Adrenal gland (tissue), 12 donors: ENCODE data around the gene ORMDL3. TPM values are rescaled to one million over a fixed set of nuclear protein-coding genes. Genes with fewer than 3 reads are reported as not detected.

Source experiments
- DNase-seq, 7 donors: peaks; one replicate each; pipeline ENCODE4 v3.0.0-alpha.2; 2019 to 2020
- H3K27ac ChIP-seq, 5 donors: fragments of 200-600 bp; sonication (generic) in 4 of 5; 1 replicate in 3 of 5; 2 replicates in 2 of 5; pipeline versions ENCODE4 v1.5.1 to v1.8.0; 2016 to 2020; ENCODE audit warnings: mild to moderate bottlenecking in 1 of 5
- H3K27me3 ChIP-seq: fragments of 200-600 bp; 2 replicates; pipeline ENCODE4 v1.8.0; 2021
- H3K36me3 ChIP-seq, 2 donors: fragments of 200-600 bp; replicated peaks in 1 of 2; 1 replicate in 1 of 2; 2 replicates in 1 of 2; pipeline versions ENCODE4 v1.5.1 to v1.8.0; 2018 to 2022
- H3K4me1 ChIP-seq, 2 donors: fragments of 200-600 bp; replicated peaks in 1 of 2; 1 replicate in 1 of 2; 2 replicates in 1 of 2; pipeline versions ENCODE4 v1.5.1 to v1.8.0; 2018 to 2021
- H3K4me3 ChIP-seq, 4 donors: fragments of 200-600 bp; sonication (generic) in 3 of 4; one replicate each; pipeline ENCODE4 v1.5.1; 2016 to 2018
- H3K9me3 ChIP-seq, 3 donors: fragments of 200-600 bp; sonication (generic) in 1 of 3; replicated peaks in 1 of 3; 1 replicate in 2 of 3; 2 replicates in 1 of 3; pipeline versions ENCODE4 v1.5.1 to v1.8.0; 2016 to 2021
- POLR2A ChIP-seq, 2 donors: fragments of 450-650 bp; IDR thresholded peaks; one replicate each; pipeline ENCODE4 v1.6.1; 2017; ENCODE audit warnings: antibody characterized with exemption in 2 of 2, mild to moderate bottlenecking in 2 of 2, moderate library complexity in 1 of 2
- WGBS, 4 donors: extraction: QIAGEN DNeasy Blood & Tissue Kit in 2 of 4; methylation state at CpG; one replicate each; pipeline versions ENCODE4 v1.1.5 to v1.1.7; 2013 to 2017; 5-methylcytosine and 5-hydroxymethylcytosine counted together
- intact Hi-C, 2 donors: fragments of 100-400 bp; cut with DNase I; formaldehyde crosslinking; loops; one replicate each; pipeline versions ENCODE4 v1.14.1 to v1.15.0; 2022 to 2023
- polyA plus RNA-seq, 3 donors: library from polyadenylated mRNA; stranded (reverse); fragments of 200-250 nt in 2 of 3; fragments of 350-450 nt in 1 of 3; fragmentation: Illumina TruSeq in 1 of 3; extraction: RNeasy Lipid Tissue Mini Kit (QIAGEN cat#74804) in 1 of 3; gene quantifications; one replicate each; pipeline ENCODE4 v1.2.3, GENCODE V29; 2013 to 2014
- total RNA-seq, 9 donors: library from RNA; depleted of rRNA in 4 of 9; stranded (reverse); fragments of >200 nt in 4 of 9; fragments of 120-200 nt in 1 of 9; fragmentation: NEBNext Ultra II Directional in 1 of 9; extraction: Animal tissue kit (Norgen Biotek cat#: 25700) in 1 of 9; gene quantifications; one replicate each; pipeline versions ENCODE4 v1.1.0 to v1.2.4, GENCODE V29; 2013 to 2023
- TF ChIP-seq, protein P1 (sequence below), 6 experiments: fragments of 450-650 bp in 4 of 6; fragments of 200-600 bp in 2 of 6; sonication (generic) in 1 of 6; IDR thresholded peaks; 1 replicate in 5 of 6; 2 replicates in 1 of 6; pipeline versions ENCODE4 v1.5.1 to v1.8.0; 2016 to 2021; ENCODE audit warnings: antibody characterized with exemption in 6 of 6, mild to moderate bottlenecking in 2 of 6, moderate library complexity in 1 of 6
- donor health status: healthy with polysubstance abuse.
- donor health status: Bipolar disorder and iron deficiency.
- donor health status: DM: yes; HTN: yes; CAD: no.
- donor health status: DM: no; HTN: no; CAD: no.
- donor health status: DM: no; HTN: no; CAD: no.
- donor health status: DM: yes; HTN: yes; CAD: no.

The ORMDL3 gene
- total and polyA plus RNA-seq, 12 donors, result 29.1 to 102 (median 51.9) TPM

DNA sequence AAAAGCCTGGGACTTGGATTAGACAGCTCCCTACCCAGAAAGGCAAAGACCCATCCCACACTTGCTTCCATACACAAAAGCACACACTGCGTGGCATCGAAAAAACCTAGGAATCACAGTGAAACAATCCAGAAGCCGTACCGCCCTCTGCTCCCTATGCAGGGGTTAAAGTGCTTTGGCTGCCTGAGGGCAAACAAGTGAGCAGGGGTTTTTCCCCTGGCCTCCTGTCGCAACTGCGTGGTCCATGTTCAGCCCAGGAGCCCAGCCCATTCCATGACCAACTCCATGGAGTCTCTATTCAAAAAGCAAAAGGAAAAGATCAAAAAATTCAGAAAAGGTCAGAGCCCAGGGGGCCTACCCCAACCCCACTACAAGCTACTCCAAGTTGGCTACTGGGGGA, 5.4 kb downstream of the ORMDL3 start:
- no peaks in the 10 kb centered on the region for H3K9me3 ChIP-seq
- H3K36me3 ChIP-seq, result peaks cover 0 to 29% of the 10 kb centered on the region in 2 donors
- TF ChIP-seq, protein P1, sequence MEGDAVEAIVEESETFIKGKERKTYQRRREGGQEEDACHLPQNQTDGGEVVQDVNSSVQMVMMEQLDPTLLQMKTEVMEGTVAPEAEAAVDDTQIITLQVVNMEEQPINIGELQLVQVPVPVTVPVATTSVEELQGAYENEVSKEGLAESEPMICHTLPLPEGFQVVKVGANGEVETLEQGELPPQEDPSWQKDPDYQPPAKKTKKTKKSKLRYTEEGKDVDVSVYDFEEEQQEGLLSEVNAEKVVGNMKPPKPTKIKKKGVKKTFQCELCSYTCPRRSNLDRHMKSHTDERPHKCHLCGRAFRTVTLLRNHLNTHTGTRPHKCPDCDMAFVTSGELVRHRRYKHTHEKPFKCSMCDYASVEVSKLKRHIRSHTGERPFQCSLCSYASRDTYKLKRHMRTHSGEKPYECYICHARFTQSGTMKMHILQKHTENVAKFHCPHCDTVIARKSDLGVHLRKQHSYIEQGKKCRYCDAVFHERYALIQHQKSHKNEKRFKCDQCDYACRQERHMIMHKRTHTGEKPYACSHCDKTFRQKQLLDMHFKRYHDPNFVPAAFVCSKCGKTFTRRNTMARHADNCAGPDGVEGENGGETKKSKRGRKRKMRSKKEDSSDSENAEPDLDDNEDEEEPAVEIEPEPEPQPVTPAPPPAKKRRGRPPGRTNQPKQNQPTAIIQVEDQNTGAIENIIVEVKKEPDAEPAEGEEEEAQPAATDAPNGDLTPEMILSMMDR (IDR thresholded peaks at IDR 0.05), result no peak
- no peak for TF ChIP-seq POLR2A (IDR thresholded peaks at IDR 0.05)
- WGBS, 4 donors, result 89 to 96% (median 93%) methylated on average over 6 of the region's 6 CpGs
- H3K4me1 ChIP-seq, result peaks cover 6 to 15% of the 10 kb centered on the region in 2 donors
- no peaks in the 10 kb centered on the region for H3K27me3 ChIP-seq
- intact Hi-C loops, result no loop called here
- no peak overlapping the region for H3K27ac ChIP-seq
- DNase-seq, result no peak
- H3K4me3 ChIP-seq, result no peak overlapping the region

DNA sequence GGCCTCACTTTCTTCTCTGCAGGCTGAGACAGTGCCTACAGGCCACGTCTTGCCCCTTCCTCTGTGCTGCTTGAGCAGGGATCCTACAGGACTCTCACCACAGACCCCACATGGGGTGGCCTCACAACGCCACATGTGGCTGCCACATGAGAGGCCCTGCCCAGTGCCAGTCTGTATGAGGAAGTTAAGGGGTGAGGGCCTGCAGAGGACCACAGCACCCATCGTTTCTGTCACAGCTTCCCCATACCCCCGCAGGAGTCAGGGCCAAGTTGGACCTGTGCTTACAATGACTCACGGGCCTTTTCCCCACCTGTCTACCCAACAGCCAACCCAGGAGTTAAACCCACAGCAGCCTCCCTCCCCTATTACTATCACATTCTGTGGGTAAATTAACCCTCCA, 6.1 kb downstream of the ORMDL3 start:
- Histone ChIP-seq H3K4me3 (no peak overlapping the region), H3K27ac (no peak overlapping the region), H3K27me3 (no peaks in the 10 kb centered on the region), H3K9me3 (no peaks in the 10 kb centered on the region), H3K4me1 (peaks cover under 1 to 8% of the 10 kb centered on the region in 2 donors), H3K36me3 (peaks cover 0 to 29% of the 10 kb centered on the region in 2 donors)
- intact Hi-C loops, result no loop called here
- WGBS, 4 donors, result 59 to 100% (median 70%) methylated on average over 2 to 5 of the region's 5 CpGs
- no peak for DNase-seq
- TF ChIP-seq POLR2A (IDR thresholded peaks at IDR 0.05), result no peak
- TF ChIP-seq, protein P1 (IDR thresholded peaks at IDR 0.05), result no peak

DNA sequence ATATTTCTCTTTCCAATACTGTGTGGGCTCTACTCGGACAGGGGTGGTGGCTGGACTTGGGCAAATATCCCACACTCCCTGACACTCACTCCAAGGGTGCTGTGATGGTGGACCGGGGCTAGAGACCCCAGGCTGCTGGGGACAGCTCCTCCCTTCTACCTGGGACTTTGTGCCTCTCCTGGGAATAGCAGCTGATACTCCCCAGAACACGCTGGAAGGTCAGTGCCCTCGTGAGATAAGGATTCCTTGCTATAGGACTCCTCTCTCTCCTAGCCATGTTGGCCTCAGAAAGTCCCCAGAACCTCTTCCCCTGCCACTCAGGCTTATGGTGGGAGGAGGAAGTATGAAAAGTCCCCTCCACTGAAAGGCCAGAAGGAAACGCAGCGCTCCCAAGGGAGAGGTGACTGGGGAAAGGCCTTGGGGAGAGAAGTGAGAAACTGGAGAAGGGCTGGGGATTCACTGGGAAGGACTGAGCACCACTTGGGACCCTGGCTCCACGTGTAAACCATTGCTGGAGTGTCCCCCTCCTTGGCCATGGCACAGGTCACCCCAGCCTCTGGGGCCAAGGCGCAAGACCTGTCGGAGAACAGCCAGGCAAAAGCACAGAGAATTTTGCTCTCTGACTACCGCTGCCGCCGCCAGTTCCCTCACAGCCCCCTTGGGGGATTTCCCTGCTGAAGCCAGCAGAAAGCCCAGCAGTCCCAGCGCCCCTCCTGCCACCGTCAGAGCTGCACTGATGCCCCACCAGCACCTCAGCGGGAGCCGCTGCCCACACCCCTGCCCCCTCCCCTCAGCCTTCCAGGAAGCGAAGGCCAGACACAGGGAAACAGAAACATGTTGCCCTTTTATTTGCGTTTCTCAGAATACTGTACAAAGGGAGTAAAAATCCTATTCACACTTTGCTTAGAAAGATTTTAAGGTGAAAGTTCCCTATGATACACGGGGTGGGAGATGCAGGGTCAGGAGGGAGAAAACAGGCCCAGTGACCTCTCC, 6.9 kb downstream of the ORMDL3 start:
- Histone ChIP-seq H3K27me3 (no peaks in the 10 kb centered on the region), H3K27ac (no peak overlapping the region), H3K9me3 (no peaks in the 10 kb centered on the region), H3K4me3 (no peak overlapping the region), H3K36me3 (peaks cover 0 to 29% of the 10 kb centered on the region in 2 donors), H3K4me1 (peaks cover 0 to 2% of the 10 kb centered on the region in 2 donors)
- 71 to 85% (median 81%) methylated on average over 11 to 19 of the region's 19 CpGs for WGBS, 4 donors
- intact Hi-C loops, result no loop called here
- no peak for DNase-seq
- TF ChIP-seq, protein P1 (IDR thresholded peaks at IDR 0.05), result no peak
- no peak for TF ChIP-seq POLR2A (IDR thresholded peaks at IDR 0.05)

DNA sequence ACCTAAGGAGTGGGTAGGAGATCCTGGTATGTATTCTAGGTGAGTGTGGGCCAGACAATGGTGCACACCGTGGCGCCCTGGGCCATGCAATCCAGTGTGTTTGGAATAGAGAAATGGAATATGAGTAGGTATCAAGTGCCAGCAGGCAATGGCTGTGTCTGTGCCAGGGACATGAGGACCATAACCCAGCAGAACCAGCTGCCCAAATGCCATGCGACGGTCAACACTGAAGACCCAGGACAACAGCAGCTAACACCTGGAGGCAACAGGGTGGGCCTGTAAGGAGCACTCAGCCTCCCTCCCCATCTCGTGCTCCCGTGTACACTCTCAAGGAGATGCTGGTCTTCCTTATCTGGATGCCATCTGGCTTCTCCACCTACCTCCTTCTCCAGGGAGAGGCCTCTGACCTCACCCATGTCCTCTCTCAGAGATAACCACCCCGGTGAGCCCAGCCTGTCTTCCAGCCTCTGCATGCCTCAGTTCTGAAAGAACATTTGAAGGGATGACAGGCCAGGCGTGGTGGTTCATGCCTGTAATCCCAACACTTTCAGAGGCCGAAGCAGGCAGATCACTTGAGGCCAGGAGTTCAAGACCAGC, 8.2 kb downstream of the ORMDL3 start:
- H3K27me3 ChIP-seq, result no peaks in the 10 kb centered on the region
- H3K4me1 ChIP-seq, result no peaks in the 10 kb centered on the region
- DNase-seq, result no peak
- WGBS, 4 donors, result 90 to 100% (median 98%) methylated on average over 1 to 9 of the region's 9 CpGs
- H3K4me3 ChIP-seq, result no peak overlapping the region
- intact Hi-C loops, result no loop called here
- no peak overlapping the region for H3K27ac ChIP-seq
- H3K36me3 ChIP-seq, result peaks cover 0 to 29% of the 10 kb centered on the region in 2 donors
- no peak for TF ChIP-seq POLR2A (IDR thresholded peaks at IDR 0.05)
- TF ChIP-seq, protein P1 (IDR thresholded peaks at IDR 0.05), result no peak
- no peaks in the 10 kb centered on the region for H3K9me3 ChIP-seq
